GM23338 (cell line): ENCODE results near the gene COLQ. TPM values are rescaled to one million over a fixed set of nuclear protein-coding genes. Genes with fewer than 3 reads are reported as not detected.

ENCODE experiments used
- ATAC-seq: fragments of 200-7000 bp; cut with Tn5 transposase; 3 replicates; pipeline ENCODE4 v1.9.1; 2020
- DNase-seq: peaks from one replicate; pipeline ENCODE4 v3.0.0-alpha.2; 2015; ENCODE audit warnings: low spot score
- H2AFZ ChIP-seq: fragments of 200-600 bp; sonication (generic); 2 replicates; pipeline ENCODE4 v1.8.0; 2016; ENCODE audit warnings: antibody characterized with exemption, mild to moderate bottlenecking, moderate library complexity
- H3F3A ChIP-seq: fragments of 200-600 bp; sonication (generic); replicated peaks from 2 replicates; pipeline ENCODE4 v1.8.0; 2017; ENCODE audit warnings: antibody characterized with exemption, mixed run types, low read depth
- H3K27ac ChIP-seq: fragments of 200-600 bp; sonication (generic); 2 replicates; pipeline ENCODE4 v1.6.1; 2016; ENCODE audit warnings: low read depth
- H3K27me3 ChIP-seq: fragments of 200-600 bp; sonication (generic); 2 replicates; pipeline ENCODE4 v1.8.0; 2016; ENCODE audit warnings: mild to moderate bottlenecking, mixed run types, moderate library complexity; ENCODE audit not compliant: insufficient read depth
- H3K36me3 ChIP-seq: fragments of 200-600 bp; sonication (generic); 2 replicates; pipeline ENCODE4 v1.8.0; 2016; ENCODE audit warnings: mild to moderate bottlenecking; ENCODE audit not compliant: insufficient read depth
- H3K4me1 ChIP-seq: fragments of 200-600 bp; sonication (generic); 2 replicates; pipeline ENCODE4 v1.8.0; 2016; ENCODE audit warnings: mild to moderate bottlenecking, moderate library complexity; ENCODE audit not compliant: insufficient read depth
- H3K4me2 ChIP-seq: fragments of 200-600 bp; sonication (generic); 2 replicates; pipeline ENCODE4 v1.7.1; 2017; ENCODE audit warnings: mixed run types
- H3K4me3 ChIP-seq: fragments of 200-600 bp; sonication (generic); 2 replicates; pipeline ENCODE4 v1.6.1; 2016; ENCODE audit warnings: mixed run types
- H3K79me2 ChIP-seq: fragments of 200-600 bp; sonication (generic); replicated peaks from 2 replicates; pipeline ENCODE4 v1.8.0; 2017; ENCODE audit warnings: mild to moderate bottlenecking; ENCODE audit not compliant: insufficient read depth
- H3K9me2 ChIP-seq: fragments of 200-600 bp; sonication (generic); 2 replicates; pipeline ENCODE4 v1.8.0; 2017; ENCODE audit not compliant: insufficient read depth
- H4K20me1 ChIP-seq: fragments of 200-600 bp; sonication (generic); replicated peaks from 2 replicates; pipeline ENCODE4 v1.8.0; 2017; ENCODE audit warnings: mild to moderate bottlenecking; ENCODE audit not compliant: insufficient read depth
- H3K27ac Mint-ChIP-seq: 2 replicates; pipeline ENCODE4 v1.8.0; 2020; ENCODE audit warnings: inconsistent platforms, mild to moderate bottlenecking, moderate library complexity, mixed read lengths
- H3K27me3 Mint-ChIP-seq: 3 replicates; pipeline ENCODE4 v1.8.0; 2022; ENCODE audit warnings: low read depth, mild to moderate bottlenecking, moderate library complexity, mixed read lengths, inconsistent platforms; ENCODE audit not compliant: insufficient read depth, poor library complexity
- H3K36me3 Mint-ChIP-seq: 3 replicates; pipeline ENCODE4 v1.8.0; 2021; ENCODE audit warnings: low read depth, mild to moderate bottlenecking, inconsistent platforms, moderate library complexity, mixed read lengths
- H3K4me1 Mint-ChIP-seq: 3 replicates; pipeline ENCODE4 v1.8.0; 2020; ENCODE audit warnings: mild to moderate bottlenecking, inconsistent platforms, mixed read lengths
- H3K4me3 Mint-ChIP-seq: 3 replicates; pipeline ENCODE4 v1.8.0; 2021; ENCODE audit warnings: moderate library complexity, mild to moderate bottlenecking, inconsistent platforms, mixed read lengths
- H3K9me3 Mint-ChIP-seq: 3 replicates; pipeline ENCODE4 v1.8.0; 2020; ENCODE audit warnings: moderate library complexity, mild to moderate bottlenecking, inconsistent platforms, mixed read lengths
- CREB1 ChIP-seq: fragments of 250-450 bp; sonication (Bioruptor Pico); IDR thresholded peaks from 2 replicates; pipeline ENCODE4 v1.5.0; 2020; ENCODE audit warnings: low read depth, mild to moderate bottlenecking, moderate library complexity
- ETS1 ChIP-seq: IDR thresholded peaks from 2 replicates; pipeline ENCODE4 v1.6.1; 2016; ENCODE audit warnings: antibody characterized with exemption
- EZH2 ChIP-seq: fragments of 200-600 bp; sonication (generic); IDR thresholded peaks from one replicate; pipeline ENCODE4 v1.8.0; 2017; ENCODE audit warnings: antibody characterized with exemption, mild to moderate bottlenecking, low read depth; ENCODE audit not compliant: unreplicated experiment
- EZH2phosphoT487 ChIP-seq: fragments of 200-600 bp; sonication (generic); IDR thresholded peaks from one replicate; pipeline ENCODE4 v1.8.1; 2018; ENCODE audit warnings: antibody characterized with exemption; ENCODE audit not compliant: unreplicated experiment
- JUNB ChIP-seq: IDR thresholded peaks from one replicate; pipeline ENCODE4 v1.6.1; 2016; ENCODE audit warnings: antibody characterized with exemption; ENCODE audit not compliant: unreplicated experiment
- NANOG ChIP-seq: IDR thresholded peaks from 2 replicates; pipeline ENCODE4 v1.6.1; 2016; ENCODE audit warnings: antibody characterized with exemption, borderline replicate concordance
- POLR2AphosphoS5 ChIP-seq: IDR thresholded peaks from 2 replicates; pipeline ENCODE4 v1.6.1; 2016; ENCODE audit warnings: antibody characterized with exemption, low read depth
- REST ChIP-seq: IDR thresholded peaks from one replicate; pipeline ENCODE4 v1.6.1; 2018; ENCODE audit warnings: antibody characterized with exemption; ENCODE audit not compliant: unreplicated experiment
- STAT1 ChIP-seq: IDR thresholded peaks from one replicate; pipeline ENCODE4 v1.6.1; 2016; ENCODE audit warnings: antibody characterized with exemption; ENCODE audit not compliant: unreplicated experiment
- ZNF114 ChIP-seq: fragments of 250-450 bp; sonication (Bioruptor Pico); IDR thresholded peaks from 2 replicates; pipeline ENCODE4 v1.5.0; 2020; ENCODE audit warnings: mild to moderate bottlenecking, moderate library complexity
- ZNF331 ChIP-seq: fragments of 250-450 bp; sonication (Bioruptor Pico); IDR thresholded peaks from 2 replicates; pipeline ENCODE4 v1.5.0; 2020; ENCODE audit warnings: low read depth, mild to moderate bottlenecking, moderate library complexity
- polyA plus RNA-seq: library from polyadenylated mRNA; unstranded; fragments of >200 nt; fragmentation: Nextera tagmentation; extraction: Ambion mirVana; gene quantifications from 2 replicates; pipeline ENCODE4 v1.2.1, GENCODE V29; 2016
- total RNA-seq: library from RNA; depleted of rRNA; stranded (reverse); fragments of >200 nt; shearing (Covaris generic); gene quantifications from 2 replicates; pipeline ENCODE4 v1.2.3, GENCODE V29; 2014
- TF ChIP-seq, protein P1 (sequence below), 2 experiments: fragments of 200-600 bp in 1 of 2; sonication (generic) in 1 of 2; conservative IDR thresholded peaks; 2 replicates each; pipeline versions ENCODE4 v1.5.1 to v1.6.1; 2016 to 2017; ENCODE audit warnings: antibody characterized with exemption in 2 of 2, low read depth in 2 of 2, mild to moderate bottlenecking in 2 of 2, moderate library complexity in 1 of 2
- TF ChIP-seq, protein P2 (sequence below): fragments of 250-450 bp; sonication (Bioruptor Pico); IDR thresholded peaks from 2 replicates; pipeline ENCODE4 v1.5.0; 2020; ENCODE audit warnings: mild to moderate bottlenecking, moderate library complexity

Gene COLQ
- total and polyA plus RNA-seq, 2 experiments from 2014 or later: 0.78 to 2.0 TPM

GRCh38 chr3:15475161-15475560 is 46.3 kb downstream of the COLQ start:
- Histone ChIP-seq H4K20me1 (no peaks in the 10 kb centered on the region), H3K9me2 (no peaks in the 10 kb centered on the region), H3K4me2 (no peak overlapping the region), H3K79me2 (no peaks in the 10 kb centered on the region), H2AFZ (no peak overlapping the region), H3F3A (no peaks in the 10 kb centered on the region), H3K27ac (no peak overlapping the region), H3K4me1 (no peaks in the 10 kb centered on the region), H3K36me3 (no peaks in the 10 kb centered on the region), H3K27me3 (no peaks in the 10 kb centered on the region), H3K4me3 (no peak overlapping the region)
- Mint-ChIP-seq H3K9me3 (no peaks in the 10 kb centered on the region), H3K27ac (no peak overlapping the region), H3K4me3 (no peak overlapping the region), H3K36me3 (no peaks in the 10 kb centered on the region), H3K27me3 (peaks cover 3% of the 10 kb centered on the region), H3K4me1 (0 out of 3 replicates have a peak, but pooled peaks cover 5% of the 10 kb centered on the region)
- TF ChIP-seq REST: no peak
- no peak for TF ChIP-seq ETS1
- TF ChIP-seq STAT1: no peak
- TF ChIP-seq EZH2: no peak
- no peak for TF ChIP-seq CREB1 (CRISPR knock-in tag)
- TF ChIP-seq, protein P1, sequence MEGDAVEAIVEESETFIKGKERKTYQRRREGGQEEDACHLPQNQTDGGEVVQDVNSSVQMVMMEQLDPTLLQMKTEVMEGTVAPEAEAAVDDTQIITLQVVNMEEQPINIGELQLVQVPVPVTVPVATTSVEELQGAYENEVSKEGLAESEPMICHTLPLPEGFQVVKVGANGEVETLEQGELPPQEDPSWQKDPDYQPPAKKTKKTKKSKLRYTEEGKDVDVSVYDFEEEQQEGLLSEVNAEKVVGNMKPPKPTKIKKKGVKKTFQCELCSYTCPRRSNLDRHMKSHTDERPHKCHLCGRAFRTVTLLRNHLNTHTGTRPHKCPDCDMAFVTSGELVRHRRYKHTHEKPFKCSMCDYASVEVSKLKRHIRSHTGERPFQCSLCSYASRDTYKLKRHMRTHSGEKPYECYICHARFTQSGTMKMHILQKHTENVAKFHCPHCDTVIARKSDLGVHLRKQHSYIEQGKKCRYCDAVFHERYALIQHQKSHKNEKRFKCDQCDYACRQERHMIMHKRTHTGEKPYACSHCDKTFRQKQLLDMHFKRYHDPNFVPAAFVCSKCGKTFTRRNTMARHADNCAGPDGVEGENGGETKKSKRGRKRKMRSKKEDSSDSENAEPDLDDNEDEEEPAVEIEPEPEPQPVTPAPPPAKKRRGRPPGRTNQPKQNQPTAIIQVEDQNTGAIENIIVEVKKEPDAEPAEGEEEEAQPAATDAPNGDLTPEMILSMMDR (conservative IDR thresholded peaks at IDR 0.05; ENCODE audit: low read depth in 2 of 2): no peak
- TF ChIP-seq ZNF114 (CRISPR knock-in tag): no peak
- TF ChIP-seq NANOG: no peak
- TF ChIP-seq POLR2AphosphoS5: no peak
- TF ChIP-seq JUNB: no peak
- TF ChIP-seq EZH2phosphoT487: no peak
- TF ChIP-seq, protein P2, sequence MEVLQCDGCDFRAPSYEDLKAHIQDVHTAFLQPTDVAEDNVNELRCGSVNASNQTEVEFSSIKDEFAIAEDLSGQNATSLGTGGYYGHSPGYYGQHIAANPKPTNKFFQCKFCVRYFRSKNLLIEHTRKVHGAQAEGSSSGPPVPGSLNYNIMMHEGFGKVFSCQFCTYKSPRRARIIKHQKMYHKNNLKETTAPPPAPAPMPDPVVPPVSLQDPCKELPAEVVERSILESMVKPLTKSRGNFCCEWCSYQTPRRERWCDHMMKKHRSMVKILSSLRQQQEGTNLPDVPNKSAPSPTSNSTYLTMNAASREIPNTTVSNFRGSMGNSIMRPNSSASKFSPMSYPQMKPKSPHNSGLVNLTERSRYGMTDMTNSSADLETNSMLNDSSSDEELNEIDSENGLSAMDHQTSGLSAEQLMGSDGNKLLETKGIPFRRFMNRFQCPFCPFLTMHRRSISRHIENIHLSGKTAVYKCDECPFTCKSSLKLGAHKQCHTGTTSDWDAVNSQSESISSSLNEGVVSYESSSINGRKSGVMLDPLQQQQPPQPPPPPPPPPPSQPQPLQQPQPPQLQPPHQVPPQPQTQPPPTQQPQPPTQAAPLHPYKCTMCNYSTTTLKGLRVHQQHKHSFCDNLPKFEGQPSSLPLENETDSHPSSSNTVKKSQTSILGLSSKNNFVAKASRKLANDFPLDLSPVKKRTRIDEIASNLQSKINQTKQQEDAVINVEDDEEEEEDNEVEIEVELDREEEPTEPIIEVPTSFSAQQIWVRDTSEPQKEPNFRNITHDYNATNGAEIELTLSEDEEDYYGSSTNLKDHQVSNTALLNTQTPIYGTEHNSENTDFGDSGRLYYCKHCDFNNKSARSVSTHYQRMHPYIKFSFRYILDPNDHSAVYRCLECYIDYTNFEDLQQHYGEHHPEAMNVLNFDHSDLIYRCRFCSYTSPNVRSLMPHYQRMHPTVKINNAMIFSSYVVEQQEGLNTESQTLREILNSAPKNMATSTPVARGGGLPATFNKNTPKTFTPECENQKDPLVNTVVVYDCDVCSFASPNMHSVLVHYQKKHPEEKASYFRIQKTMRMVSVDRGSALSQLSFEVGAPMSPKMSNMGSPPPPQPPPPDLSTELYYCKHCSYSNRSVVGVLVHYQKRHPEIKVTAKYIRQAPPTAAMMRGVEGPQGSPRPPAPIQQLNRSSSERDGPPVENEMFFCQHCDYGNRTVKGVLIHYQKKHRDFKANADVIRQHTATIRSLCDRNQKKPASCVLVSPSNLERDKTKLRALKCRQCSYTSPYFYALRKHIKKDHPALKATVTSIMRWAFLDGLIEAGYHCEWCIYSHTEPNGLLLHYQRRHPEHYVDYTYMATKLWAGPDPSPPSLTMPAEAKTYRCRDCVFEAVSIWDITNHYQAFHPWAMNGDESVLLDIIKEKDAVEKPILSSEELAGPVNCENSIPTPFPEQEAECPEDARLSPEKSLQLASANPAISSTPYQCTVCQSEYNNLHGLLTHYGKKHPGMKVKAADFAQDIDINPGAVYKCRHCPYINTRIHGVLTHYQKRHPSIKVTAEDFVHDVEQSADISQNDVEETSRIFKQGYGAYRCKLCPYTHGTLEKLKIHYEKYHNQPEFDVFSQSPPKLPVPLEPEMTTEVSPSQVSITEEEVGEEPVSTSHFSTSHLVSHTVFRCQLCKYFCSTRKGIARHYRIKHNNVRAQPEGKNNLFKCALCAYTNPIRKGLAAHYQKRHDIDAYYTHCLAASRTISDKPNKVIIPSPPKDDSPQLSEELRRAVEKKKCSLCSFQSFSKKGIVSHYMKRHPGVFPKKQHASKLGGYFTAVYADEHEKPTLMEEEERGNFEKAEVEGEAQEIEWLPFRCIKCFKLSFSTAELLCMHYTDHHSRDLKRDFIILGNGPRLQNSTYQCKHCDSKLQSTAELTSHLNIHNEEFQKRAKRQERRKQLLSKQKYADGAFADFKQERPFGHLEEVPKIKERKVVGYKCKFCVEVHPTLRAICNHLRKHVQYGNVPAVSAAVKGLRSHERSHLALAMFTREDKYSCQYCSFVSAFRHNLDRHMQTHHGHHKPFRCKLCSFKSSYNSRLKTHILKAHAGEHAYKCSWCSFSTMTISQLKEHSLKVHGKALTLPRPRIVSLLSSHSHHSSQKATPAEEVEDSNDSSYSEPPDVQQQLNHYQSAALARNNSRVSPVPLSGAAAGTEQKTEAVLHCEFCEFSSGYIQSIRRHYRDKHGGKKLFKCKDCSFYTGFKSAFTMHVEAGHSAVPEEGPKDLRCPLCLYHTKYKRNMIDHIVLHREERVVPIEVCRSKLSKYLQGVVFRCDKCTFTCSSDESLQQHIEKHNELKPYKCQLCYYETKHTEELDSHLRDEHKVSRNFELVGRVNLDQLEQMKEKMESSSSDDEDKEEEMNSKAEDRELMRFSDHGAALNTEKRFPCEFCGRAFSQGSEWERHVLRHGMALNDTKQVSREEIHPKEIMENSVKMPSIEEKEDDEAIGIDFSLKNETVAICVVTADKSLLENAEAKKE: no peak
- no peak for TF ChIP-seq ZNF331 (CRISPR knock-in tag)
- DNase-seq (no peak), ATAC-seq (no peak)
